K562 (cell line): ENCODE measurements around the gene HDLBP. TPM values are rescaled to one million over a fixed set of nuclear protein-coding genes. Genes with fewer than 3 reads are reported as not detected.

ENCODE experiments used
- ATAC-seq: fragments of 200-7000 bp; cut with Tn5 transposase; 3 replicates; pipeline ENCODE4 v1.9.1; 2020; ENCODE audit warnings: moderate library complexity
- BruUV-seq: library from RNA; stranded (reverse); fragments of 400-500 nt; replicated peaks from 2 replicates; lab custom pipeline; 2021; lab: Mats Ljungman, UMichigan
- CTCF ChIA-PET: fragments of 300-600 bp; formaldehyde crosslinking; extraction: SDS; loops from one replicate; lab custom pipeline; 2021; ENCODE audit warnings: low intra/inter-chr PET ratio; lab: Yijun Ruan, JAX
- POLR2A ChIA-PET: fragments of 300-600, 350-650 bp; sonication (Branson Sonifier 250); formaldehyde crosslinking; extraction: SDS; loops from one replicate; lab custom pipeline; 2021; ENCODE audit warnings: antibody characterized with exemption, inconsistent platforms; lab: Yijun Ruan, JAX
- DNase-seq, 4 experiments: peaks; one replicate each; pipeline versions ENCODE4 v3.0.0 to v3.0.0-alpha.2; 2011 to 2018; ENCODE audit warnings: low spot score in 3 of 4, mixed read lengths in 3 of 4; ENCODE audit errors: extremely low read depth in 1 of 4
- FAIRE-seq: peaks from 2 replicates; lab custom pipeline; 2011; peaks lifted over from hg19 to GRCh38; lab: Jason Lieb, UNC
- H2AFZ ChIP-seq: 2 replicates; pipeline ENCODE4 v1.6.0; 2011; ENCODE audit warnings: low read depth, low read length, control low read depth, inconsistent platforms
- H3K27ac ChIP-seq: fragments of 200-600 bp; 3 replicates; pipeline ENCODE4 v1.8.0; 2011; ENCODE audit warnings: low read depth, mild to moderate bottlenecking, control low read depth, inconsistent platforms, low read length, moderate library complexity, mixed read lengths; ENCODE audit errors: extremely low read depth
- H3K27me3 ChIP-seq, 2 experiments: fragments of 300-600 bp in 1 of 2; 2 replicates in 1 of 2; 3 replicates in 1 of 2; pipeline versions ENCODE4 v1.6.0 to v1.8.0; 2011; ENCODE audit warnings: inconsistent platforms in 2 of 2, low read length in 2 of 2, mild to moderate bottlenecking in 1 of 2, mixed read lengths in 1 of 2, moderate library complexity in 1 of 2; ENCODE audit not compliant: control insufficient read depth in 2 of 2, insufficient read depth in 2 of 2
- H3K36me3 ChIP-seq: fragments of 300-600 bp; 3 replicates; pipeline ENCODE4 v1.8.0; 2011; ENCODE audit warnings: mild to moderate bottlenecking, low read length, inconsistent platforms; ENCODE audit not compliant: control insufficient read depth, insufficient read depth
- H3K4me1 ChIP-seq, 2 experiments: fragments of 200-600 bp in 1 of 2; replicated peaks in 1 of 2; 2 replicates in 1 of 2; 3 replicates in 1 of 2; pipeline versions ENCODE4 v1.5.1 to v1.8.0; 2011; ENCODE audit warnings: inconsistent platforms in 2 of 2, low read length in 2 of 2, mild to moderate bottlenecking in 1 of 2, mixed read lengths in 1 of 2, moderate library complexity in 1 of 2; ENCODE audit not compliant: control insufficient read depth in 2 of 2, insufficient read depth in 2 of 2
- H3K4me2 ChIP-seq: 2 replicates; pipeline ENCODE4 v1.6.1; 2011; ENCODE audit warnings: low read length, control low read depth, inconsistent platforms, mixed read lengths; ENCODE audit not compliant: insufficient read depth
- H3K4me3 ChIP-seq: fragments of 200-600 bp; sonication (generic), shearing (Covaris generic); 2 replicates; pipeline ENCODE4 v1.5.1; 2016; ENCODE audit warnings: control low read depth, inconsistent platforms
- H3K79me2 ChIP-seq: fragments of 200-600 bp; 3 replicates; pipeline ENCODE4 v1.8.0; 2011; ENCODE audit warnings: low read length, inconsistent platforms; ENCODE audit not compliant: control insufficient read depth, insufficient read depth
- H3K9ac ChIP-seq, 2 experiments: 2 replicates each; pipeline versions ENCODE4 v1.6.0 to v1.6.1; 2011; ENCODE audit warnings: low read depth in 2 of 2, low read length in 2 of 2, control low read depth in 1 of 2, inconsistent platforms in 1 of 2, mild to moderate bottlenecking in 1 of 2, mixed read lengths in 1 of 2; ENCODE audit not compliant: insufficient read depth in 1 of 2
- H3K9me1 ChIP-seq: one replicate; pipeline ENCODE4 v1.6.0; 2011; ENCODE audit warnings: inconsistent platforms, mild to moderate bottlenecking, low read length, moderate library complexity; ENCODE audit not compliant: control insufficient read depth, insufficient read depth
- H3K9me3 ChIP-seq: replicated peaks from 2 replicates; pipeline ENCODE4 v1.5.1; 2011; ENCODE audit warnings: low read depth, low read length, inconsistent platforms; ENCODE audit not compliant: control insufficient read depth, insufficient read depth
- H4K20me1 ChIP-seq: replicated peaks from 2 replicates; pipeline ENCODE4 v1.6.1; 2011; ENCODE audit warnings: low read length, inconsistent platforms, mixed read lengths; ENCODE audit not compliant: control insufficient read depth, insufficient read depth
- PCBP2 ChIP-seq: fragments of 200-400 bp; formaldehyde crosslinking; IDR thresholded peaks from 2 replicates; pipeline ENCODE4 v1.6.1; 2018; ENCODE audit warnings: low read length, low read depth, mild to moderate bottlenecking, moderate library complexity; ENCODE audit not compliant: poor library complexity, severe bottlenecking
- PRPF4 ChIP-seq: fragments of 200-400 bp; formaldehyde crosslinking; IDR thresholded peaks from one replicate; pipeline ENCODE4 v1.6.1; 2017; ENCODE audit warnings: low read length, low read depth, mild to moderate bottlenecking; ENCODE audit not compliant: insufficient read depth, poor library complexity, severe bottlenecking
- TCF7L2 ChIP-seq: fragments of 150-350 bp; IDR thresholded peaks from 2 replicates; pipeline ENCODE4 v1.6.1; 2016; ENCODE audit warnings: low read depth, mild to moderate bottlenecking, low read length, moderate library complexity
- ZNF263 ChIP-seq: sonication (generic); formaldehyde crosslinking; IDR thresholded peaks from 2 replicates; pipeline ENCODE4 v1.8.0; 2022; ENCODE audit warnings: mild to moderate bottlenecking, missing genetic modification reagents, borderline replicate concordance
- ZNF507 ChIP-seq: conservative IDR thresholded peaks from 2 replicates; pipeline ENCODE4 v1.6.1; 2017; ENCODE audit warnings: missing genetic modification characterization, missing compliant biosample characterization
- WGBS: fragments of 100-300 bp; shearing (Covaris generic); methylation state at CpG from one replicate; pipeline ENCODE4 v1.1.6; 2016; ENCODE audit warnings: low coverage, mixed read lengths; ENCODE audit not compliant: insufficient coverage; ENCODE audit errors: missing lambda C conversion rate; 5-methylcytosine and 5-hydroxymethylcytosine counted together
- in situ Hi-C: fragments of 300-500 bp; cut with MboI; formaldehyde crosslinking; loops from 4 replicates; pipeline ENCODE4 v1.15.0; 2018; ENCODE audit warnings: inconsistent platforms, mixed read lengths
- intact Hi-C: fragments of 100-400 bp; cut with micrococcal nuclease; formaldehyde crosslinking; loops from 2 replicates; pipeline ENCODE4 v1.14.2; 2022
- polyA plus RNA-seq, 8 experiments: library from polyadenylated mRNA; depleted of rRNA in 4 of 8; stranded (reverse) in 5 of 8; unstranded in 3 of 8; fragments of >200 nt; fragmentation: Nextera tagmentation in 2 of 8; fragmentation: Illumina TruSeq in 1 of 8; extraction: Ambion mirVana in 2 of 8; extraction: Trizol in 1 of 8; gene quantifications; 2 replicates each; pipeline versions ENCODE4 v1.2.1 to v1.2.3, GENCODE V29; 2011 to 2014; ENCODE audit warnings: inconsistent platforms in 1 of 8, missing spikeins in 1 of 8
- total RNA-seq, 7 experiments: library from RNA; depleted of rRNA in 6 of 7; stranded (reverse); fragments of >200 nt in 6 of 7; fragmentation: Illumina TruSeq in 2 of 7; extraction: Trizol in 2 of 7; gene quantifications; 2 replicates each; pipeline versions ENCODE4 v1.2.1 to v1.2.3, GENCODE V29; 2011 to 2021; ENCODE audit warnings: low replicate concordance in 1 of 7
- TF ChIP-seq, protein P1 (sequence below): fragments of 250-450 bp; sonication (Bioruptor Pico); IDR thresholded peaks from 2 replicates; pipeline ENCODE4 v1.9.0; 2021; ENCODE audit warnings: mild to moderate bottlenecking, inconsistent platforms
- TF ChIP-seq, protein P2 (sequence below): sonication (generic); formaldehyde crosslinking; IDR thresholded peaks from 2 replicates; pipeline ENCODE4 v1.8.1; 2023; ENCODE audit warnings: mild to moderate bottlenecking, missing genetic modification reagents

Gene HDLBP
- total and polyA plus RNA-seq, 9 of the 15 experiments (the other 6 are each of a cell fraction or from before 2014, with no cell fraction given), result 24.4 to 378 (median 146) TPM

DNA sequence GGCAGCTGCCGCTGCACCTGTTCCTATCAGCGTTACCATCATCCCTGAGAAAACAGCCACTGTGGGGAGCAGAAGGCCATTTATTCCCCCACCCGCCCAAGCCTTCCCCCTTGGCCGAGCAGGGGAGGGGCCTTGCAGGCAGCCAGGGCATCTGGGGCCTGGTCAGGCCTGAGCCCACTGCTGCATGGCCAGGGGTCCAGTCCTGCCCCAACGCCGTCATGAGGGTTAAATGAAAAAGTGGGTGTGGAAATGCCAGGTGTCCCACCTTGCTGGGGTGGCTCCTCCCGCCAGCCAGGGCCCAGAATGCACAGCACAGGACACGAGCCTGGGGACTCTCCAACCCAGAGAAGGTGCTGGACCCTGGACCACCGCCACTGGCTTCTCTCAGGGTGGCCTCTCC is 112.8 kb downstream of the HDLBP start:
- in situ Hi-C loops, result no loop called here

More for the DNA sequence above, 112.8 kb downstream of the HDLBP start:
- no peaks in the 10 kb centered on the region for H3K9me3 ChIP-seq
- no peak overlapping the region for H3K27ac ChIP-seq
- no peak overlapping the region for H2AFZ ChIP-seq
- no peaks in the 10 kb centered on the region for H3K79me2 ChIP-seq
- TF ChIP-seq ZNF263 (CRISPR knock-in tag) (0 out of 2 replicates have a peak, but pooled peaks have one; percentile 17), TCF7L2 (no peak), PRPF4 (no peak), PCBP2 (no peak), ZNF507 (tag) (no peak)
- TF ChIP-seq, protein P1, sequence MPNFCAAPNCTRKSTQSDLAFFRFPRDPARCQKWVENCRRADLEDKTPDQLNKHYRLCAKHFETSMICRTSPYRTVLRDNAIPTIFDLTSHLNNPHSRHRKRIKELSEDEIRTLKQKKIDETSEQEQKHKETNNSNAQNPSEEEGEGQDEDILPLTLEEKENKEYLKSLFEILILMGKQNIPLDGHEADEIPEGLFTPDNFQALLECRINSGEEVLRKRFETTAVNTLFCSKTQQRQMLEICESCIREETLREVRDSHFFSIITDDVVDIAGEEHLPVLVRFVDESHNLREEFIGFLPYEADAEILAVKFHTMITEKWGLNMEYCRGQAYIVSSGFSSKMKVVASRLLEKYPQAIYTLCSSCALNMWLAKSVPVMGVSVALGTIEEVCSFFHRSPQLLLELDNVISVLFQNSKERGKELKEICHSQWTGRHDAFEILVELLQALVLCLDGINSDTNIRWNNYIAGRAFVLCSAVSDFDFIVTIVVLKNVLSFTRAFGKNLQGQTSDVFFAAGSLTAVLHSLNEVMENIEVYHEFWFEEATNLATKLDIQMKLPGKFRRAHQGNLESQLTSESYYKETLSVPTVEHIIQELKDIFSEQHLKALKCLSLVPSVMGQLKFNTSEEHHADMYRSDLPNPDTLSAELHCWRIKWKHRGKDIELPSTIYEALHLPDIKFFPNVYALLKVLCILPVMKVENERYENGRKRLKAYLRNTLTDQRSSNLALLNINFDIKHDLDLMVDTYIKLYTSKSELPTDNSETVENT (CRISPR knock-in tag), result no peak
- TF ChIP-seq, protein P2, sequence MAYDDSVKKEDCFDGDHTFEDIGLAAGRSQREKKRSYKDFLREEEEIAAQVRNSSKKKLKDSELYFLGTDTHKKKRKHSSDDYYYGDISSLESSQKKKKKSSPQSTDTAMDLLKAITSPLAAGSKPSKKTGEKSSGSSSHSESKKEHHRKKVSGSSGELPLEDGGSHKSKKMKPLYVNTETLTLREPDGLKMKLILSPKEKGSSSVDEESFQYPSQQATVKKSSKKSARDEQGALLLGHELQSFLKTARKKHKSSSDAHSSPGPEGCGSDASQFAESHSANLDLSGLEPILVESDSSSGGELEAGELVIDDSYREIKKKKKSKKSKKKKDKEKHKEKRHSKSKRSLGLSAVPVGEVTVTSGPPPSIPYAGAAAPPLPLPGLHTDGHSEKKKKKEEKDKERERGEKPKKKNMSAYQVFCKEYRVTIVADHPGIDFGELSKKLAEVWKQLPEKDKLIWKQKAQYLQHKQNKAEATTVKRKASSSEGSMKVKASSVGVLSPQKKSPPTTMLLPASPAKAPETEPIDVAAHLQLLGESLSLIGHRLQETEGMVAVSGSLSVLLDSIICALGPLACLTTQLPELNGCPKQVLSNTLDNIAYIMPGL (CRISPR knock-in tag), result no peak
- intact Hi-C loops, result no loop called here
- H3K27me3 ChIP-seq, result peaks cover 0 to 18% of the 10 kb centered on the region in 2 experiments; a peak in 2 of 5 replicates
- FAIRE-seq, result no peak
- H4K20me1 ChIP-seq, result no peaks in the 10 kb centered on the region
- no peak overlapping the region for H3K4me2 ChIP-seq
- ChIA-PET POLR2A (no interaction called here), CTCF (no interaction called here)
- ATAC-seq, result no peak
- WGBS, result 0% methylated on average over 5 of the region's 9 CpGs
- H3K36me3 ChIP-seq, result no peaks in the 10 kb centered on the region
- peaks cover 0 to 39% of the 10 kb centered on the region in 2 experiments; a peak in 3 of 5 replicates for H3K4me1 ChIP-seq
- no peak overlapping the region for H3K4me3 ChIP-seq
- DNase-seq, result no peak
- no TSS peak for BruUV-seq
- no peak overlapping the region for H3K9ac ChIP-seq
- H3K9me1 ChIP-seq, result no peaks in the 10 kb centered on the region
